ENCODE results near the gene NFYA. TPM values are rescaled to one million over a fixed set of nuclear protein-coding genes. Genes with fewer than 3 reads are reported as not detected.

The NFYA gene
- polyA plus RNA-seq, 4 donors: 44.9 to 53.8 (median 50.0) TPM

DNA sequence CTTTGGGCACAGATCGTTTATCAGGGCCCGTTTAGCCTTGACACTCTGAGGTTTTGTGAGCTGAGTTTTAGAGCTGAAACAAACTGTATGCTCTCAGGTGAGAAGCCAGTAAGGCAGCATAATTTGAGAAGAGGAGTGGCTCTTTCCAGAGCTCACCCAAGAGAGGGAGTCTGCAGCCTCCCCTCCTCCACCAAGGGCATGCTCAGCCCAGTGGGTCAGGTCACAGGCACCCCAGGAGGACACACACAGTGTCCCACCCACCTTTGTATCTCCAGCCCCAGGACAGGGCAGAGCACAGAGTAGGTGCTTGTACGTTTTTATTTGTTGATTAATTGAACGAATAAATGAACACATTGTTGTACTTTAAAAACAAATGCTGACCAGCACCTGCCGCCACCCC is 27.1 kb upstream of the NFYA start:
- no peak for DNase-seq (ENCODE audit: low read depth in 4 of 4, low spot score in 3 of 4)

DNA sequence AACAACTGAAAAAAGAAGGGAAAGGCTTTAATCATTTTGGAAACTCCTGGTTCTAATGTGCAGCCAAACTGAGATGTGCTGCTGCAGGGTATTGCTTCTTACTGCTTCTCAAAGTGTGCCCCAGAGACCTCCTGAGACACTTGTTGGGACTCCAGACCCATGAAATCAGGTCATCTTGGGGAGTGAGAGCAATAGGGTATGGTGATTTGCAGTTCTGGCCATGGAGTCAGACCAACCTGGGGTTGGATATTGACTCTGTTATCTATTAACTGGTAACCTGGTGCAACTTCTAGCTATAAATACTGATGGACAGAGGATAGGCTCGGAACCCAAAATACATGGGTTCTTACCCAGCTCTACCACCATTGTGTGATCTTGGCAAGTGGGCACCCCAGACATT is 26.7 kb upstream of the NFYA start:
- no peak for DNase-seq (ENCODE audit: low read depth in 4 of 4, low spot score in 3 of 4)

DNA sequence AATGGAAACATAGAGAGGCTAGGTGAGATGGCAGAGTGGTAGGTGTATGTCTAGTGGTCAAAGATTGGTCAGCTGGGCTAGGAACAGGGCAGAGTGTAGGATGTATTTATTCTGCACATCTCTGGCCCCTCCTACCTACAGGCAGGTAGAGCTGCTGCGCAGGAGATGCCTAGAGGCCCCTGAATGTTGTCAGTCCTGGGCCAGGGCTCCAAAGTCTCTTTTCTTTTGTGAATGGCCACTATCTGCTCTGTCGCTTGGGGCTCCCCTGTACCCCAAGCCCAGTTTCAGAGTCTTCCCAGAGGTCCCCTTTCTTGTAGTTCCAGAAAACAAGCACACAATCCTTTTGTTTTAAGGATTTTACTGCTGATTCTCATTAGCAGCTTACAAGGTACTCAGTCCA is 25.5 kb upstream of the NFYA start:
- DNase-seq (ENCODE audit: low read depth in 4 of 4, low spot score in 3 of 4): no peak

DNA sequence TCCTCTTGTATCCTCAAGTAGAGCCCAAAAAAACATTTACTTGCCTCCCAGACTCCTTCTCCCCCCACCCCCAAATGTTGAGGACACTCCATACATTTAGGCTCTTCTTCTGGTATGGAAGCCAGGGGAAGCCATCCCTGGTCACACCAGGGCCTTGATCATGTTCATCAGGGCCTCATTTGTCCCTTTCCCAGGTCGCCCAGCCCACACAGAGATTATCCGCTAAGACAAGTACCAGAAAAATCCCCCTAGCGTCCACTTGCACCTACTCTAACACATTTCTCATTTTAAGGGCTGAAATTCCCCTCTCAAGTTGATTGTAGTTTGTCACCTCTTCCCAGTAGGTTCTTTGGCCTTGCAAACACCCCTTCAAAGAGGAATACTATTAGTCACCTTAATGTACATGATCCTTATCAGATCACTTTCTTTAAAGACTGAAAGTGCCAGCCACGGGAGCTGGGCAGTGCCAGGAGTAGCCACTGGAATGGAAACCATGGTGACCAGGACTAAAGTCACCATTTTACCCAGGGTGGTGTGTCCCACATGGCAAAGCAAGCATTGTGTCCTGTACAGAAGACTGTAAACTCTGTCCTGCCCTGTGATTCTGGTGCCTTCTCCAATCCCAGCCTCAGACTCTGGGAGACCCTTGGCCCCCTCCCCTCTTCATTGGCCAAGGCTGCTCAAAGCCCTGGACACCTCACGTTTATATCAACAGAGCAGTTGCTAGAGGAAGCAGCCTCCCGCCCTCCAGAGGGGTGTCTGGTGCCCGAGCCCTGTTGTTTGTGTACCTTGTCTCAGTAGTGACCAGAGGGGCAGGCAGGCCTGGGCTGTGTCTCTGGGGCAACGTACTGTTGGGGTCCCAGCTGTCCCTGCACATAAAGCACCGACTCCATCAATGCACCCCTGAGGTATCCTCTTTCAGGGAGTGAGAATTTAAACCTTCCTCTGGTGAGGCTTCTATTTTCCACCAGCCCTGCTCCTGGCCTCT is 24.7 kb upstream of the NFYA start:
- DNase-seq (ENCODE audit: low read depth in 4 of 4, low spot score in 3 of 4): no peak

DNA sequence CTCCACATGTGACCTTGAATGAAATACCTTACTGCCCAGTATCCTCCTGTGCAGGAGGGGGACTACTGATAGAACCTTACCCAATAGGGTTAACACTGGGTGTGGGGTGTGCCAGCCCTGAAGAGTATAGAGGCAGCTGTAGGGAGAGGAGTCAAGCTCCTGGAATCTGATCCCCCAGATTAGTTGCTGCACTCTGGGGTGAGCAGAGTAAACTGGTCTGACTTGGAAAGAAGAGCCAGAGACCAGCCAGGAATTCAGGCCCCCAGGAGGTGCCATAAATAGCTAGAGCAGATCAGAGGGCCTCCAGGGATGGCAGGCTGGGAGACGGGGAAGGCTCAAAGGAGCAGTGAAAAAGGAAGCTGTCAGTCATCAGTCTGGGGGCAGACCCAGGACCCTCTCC is 23.3 kb upstream of the NFYA start:
- no peak for DNase-seq (ENCODE audit: low read depth in 4 of 4, low spot score in 3 of 4)

DNA sequence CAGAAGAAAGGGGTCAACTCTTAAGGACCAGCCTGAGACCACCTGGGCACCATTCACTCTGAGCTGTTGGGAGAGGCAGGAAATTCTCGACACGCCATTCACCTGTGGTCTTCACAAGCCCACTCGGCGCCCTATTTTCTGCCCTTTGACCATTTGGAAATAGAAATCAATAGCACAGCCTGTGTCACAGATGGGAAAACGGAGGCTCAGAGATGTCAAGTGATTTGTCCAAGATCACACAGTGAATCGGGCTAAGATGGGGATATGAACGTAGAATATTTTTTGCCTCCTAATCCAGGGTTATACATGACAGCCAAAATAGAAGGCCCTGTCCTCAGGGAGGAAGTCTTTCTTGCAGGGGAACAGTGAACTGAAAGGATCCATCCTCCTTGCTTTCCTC is 22.8 kb upstream of the NFYA start:
- DNase-seq (ENCODE audit: low read depth in 4 of 4, low spot score in 3 of 4): no peak

DNA sequence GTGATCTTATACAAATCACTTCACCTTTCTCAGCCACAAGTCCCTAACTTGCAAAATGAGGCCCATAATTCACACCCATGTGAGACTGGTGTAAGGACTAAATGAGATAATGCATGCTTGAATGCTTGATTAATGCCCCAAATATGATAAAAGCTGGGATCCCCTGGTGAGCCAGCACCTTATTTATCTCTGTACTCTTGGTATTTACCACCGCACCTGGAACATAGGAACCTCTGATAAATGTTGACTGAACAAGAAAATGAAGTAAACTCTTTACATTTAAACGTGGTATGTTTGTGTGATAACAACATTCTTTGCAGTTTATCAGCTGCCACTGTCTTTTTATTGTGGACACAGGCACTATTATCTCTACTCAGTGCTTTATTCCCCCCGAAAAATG is 22.2 kb upstream of the NFYA start:
- no peak for DNase-seq (ENCODE audit: low read depth in 4 of 4, low spot score in 3 of 4)

DNA sequence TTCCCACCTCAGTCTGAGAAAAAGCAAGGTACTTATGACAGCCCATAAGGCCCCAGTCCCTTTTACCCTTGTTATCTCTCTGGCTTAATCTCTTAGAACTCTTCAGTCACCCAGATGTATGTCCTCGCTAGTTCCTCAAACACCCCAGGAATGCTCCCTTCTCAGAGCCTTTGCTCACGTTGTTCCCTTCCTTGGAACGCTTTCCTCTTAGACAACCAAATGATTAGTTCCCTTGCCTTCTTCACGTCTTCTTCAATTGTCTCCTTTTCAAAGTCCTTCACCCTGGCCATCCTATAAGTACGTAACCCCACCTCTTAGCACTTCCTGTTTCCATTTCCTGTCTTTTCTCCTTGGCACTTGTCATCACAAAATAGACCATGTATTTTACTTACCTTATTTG is 20.9 kb upstream of the NFYA start:
- no peak for DNase-seq (ENCODE audit: low read depth in 4 of 4, low spot score in 3 of 4)

DNA sequence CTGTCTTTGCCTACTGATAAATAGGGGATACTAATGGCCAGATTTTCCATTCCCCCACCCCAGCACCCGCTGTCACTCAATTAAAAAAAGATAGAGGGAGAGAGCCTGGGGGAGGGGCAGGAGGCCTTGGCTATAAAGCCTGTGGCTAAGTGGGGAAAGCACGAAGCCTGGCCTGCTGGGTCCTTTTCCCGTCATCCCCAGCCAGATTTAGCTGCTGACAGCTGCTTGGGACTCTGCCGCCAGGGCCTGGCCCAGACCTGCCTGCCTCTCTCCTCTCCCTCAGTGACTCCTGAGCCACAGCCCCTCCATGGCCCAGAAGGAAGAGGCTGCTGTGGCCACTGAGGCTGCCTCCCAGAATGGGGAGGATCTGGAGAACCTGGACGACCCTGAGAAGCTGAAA is 19.7 kb upstream of the NFYA start, which contains the start of gene APOBEC2:
TSS of gene APOBEC2 (plus strand) at position 162 of the 400 bp plus-strand sequence. CDS start at position 308, 146 bp downstream.
- no peak for DNase-seq (ENCODE audit: low read depth in 4 of 4, low spot score in 3 of 4)

DNA sequence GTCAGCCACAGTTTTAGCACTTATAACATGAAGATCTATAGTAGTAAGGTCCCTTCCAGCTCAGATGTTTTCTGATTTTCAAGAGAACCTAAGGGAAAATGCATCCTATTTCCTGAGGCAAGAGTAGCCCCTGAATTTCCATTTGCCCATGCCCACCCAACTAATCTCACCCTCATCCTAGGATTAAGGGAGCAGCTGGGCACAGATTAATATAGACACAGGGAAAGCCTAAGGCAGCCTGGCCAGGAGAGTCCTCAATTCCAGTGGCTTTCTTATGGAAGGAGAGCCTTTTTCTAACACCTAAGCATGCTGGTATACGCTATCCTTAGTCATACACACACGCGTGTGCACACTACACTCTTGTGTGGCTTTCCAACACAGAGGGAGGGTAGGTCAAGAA is 18.3 kb upstream of the NFYA start:
- DNase-seq (ENCODE audit: low read depth in 4 of 4, low spot score in 3 of 4): no peak

DNA sequence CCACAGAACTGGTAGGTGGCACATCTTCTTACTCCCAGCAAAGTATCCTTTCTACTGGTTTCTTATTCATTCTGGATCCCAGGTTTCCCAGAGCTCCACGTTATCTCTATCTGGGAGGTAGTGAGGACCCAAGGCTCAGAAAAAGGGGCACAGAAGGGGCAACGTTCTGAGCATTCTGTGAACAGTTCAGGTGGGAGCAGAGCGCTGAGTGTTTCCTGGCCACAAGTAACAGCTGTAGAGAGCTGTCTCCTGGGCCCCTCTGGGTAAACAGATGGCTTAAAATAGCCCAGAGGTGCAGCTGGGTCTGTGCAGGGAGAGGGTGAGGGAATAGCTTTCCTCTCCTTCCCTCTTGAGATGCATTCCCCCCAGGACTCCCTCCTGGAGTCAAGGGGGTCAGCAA is 17.6 kb upstream of the NFYA start:
- no peak for DNase-seq (ENCODE audit: low read depth in 4 of 4, low spot score in 3 of 4)

DNA sequence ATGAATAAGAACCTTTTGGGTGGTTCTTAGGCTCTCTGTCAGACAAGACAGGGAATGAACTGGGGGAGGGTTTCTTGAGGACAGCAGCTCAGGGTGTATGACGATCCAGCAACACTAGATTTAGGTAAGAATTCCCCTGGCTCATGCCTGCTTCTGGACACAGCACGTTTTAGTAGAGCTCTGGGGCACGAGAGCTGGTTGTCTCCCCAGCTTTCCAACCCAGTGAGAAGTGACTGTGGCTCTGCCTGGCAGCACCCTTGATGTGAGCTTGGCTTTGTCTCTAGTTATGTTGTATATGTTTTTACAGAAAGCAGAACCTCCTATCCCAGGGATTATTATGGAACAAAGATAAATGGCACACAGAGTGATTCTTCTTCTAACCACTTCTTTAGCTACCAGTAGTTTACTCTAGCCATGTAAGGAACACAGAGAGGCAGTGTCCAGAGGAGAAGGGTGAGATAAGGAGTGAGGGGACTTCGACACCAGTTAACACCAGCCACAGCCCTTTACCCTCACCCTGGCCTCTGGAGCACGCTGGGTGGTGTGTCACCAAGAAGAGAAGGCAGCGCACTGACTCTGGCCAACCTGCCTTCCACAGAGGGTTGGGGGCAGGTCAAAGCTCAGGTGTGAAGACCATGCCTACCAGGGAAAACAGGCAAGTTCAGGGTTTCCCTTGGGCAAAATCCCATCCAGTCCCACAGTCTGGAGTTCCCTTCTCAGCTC is 15.8 kb upstream of the NFYA start:
- no peak for DNase-seq (ENCODE audit: low read depth in 4 of 4, low spot score in 3 of 4)

DNA sequence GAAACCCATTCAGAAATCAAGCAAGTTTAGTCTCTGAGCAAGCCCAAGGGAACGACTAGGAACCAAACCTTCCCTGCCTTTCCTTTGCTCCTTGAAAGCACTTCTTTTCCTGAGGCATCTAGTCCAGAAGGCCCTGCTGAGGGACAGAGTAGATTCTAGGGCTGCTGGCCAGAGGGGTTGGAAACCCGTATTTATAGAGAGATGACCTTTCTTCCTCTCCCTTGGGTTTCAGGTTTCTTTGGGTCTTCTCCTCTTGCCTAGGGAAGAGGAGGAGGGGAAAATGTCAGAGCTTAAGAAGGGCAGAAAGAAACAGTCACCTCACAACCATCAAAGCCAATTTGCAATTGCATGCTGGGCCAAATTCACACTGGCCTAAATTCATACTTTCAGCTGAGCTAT is 14.0 kb upstream of the NFYA start:
- DNase-seq (ENCODE audit: low read depth in 4 of 4, low spot score in 3 of 4): no peak

DNA sequence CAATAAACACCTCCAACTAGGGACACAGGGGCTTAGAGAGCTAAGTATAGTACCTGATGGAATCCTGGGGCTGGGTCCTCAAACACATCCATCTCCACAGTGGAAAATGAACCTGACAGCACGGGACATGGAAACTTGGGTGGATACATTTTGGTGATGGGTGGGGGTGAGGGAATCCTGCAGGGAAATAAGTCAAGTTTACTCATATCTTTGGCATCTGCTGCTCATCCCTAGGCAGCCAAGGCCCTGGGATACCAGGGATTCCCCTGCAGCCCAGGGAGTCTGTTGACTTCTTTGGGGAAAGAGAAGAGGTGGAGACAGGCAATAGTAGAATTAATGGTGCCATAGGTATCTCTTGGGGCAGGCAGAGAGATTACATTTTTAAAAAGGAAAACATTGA is 13.2 kb upstream of the NFYA start:
- DNase-seq (ENCODE audit: low read depth in 4 of 4, low spot score in 3 of 4): no peak

DNA sequence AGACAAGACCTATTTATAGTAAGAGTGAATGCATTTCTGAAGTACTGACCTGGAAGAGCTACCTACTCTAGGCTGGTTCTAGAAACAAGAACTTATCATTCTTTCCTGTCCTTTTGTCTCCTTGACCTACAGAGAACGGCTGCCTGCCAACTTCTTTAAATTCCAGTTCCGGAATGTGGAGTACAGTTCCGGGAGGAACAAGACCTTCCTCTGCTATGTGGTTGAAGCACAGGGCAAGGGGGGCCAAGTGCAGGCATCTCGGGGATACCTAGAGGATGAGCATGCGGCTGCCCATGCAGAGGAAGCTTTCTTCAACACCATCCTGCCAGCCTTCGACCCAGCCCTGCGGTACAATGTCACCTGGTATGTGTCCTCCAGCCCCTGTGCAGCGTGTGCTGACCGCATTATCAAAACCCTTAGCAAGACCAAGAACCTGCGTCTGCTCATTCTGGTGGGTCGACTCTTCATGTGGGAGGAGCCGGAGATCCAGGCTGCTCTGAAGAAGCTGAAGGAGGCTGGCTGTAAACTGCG is 11.5 kb upstream of the NFYA start:
- no peak for DNase-seq (ENCODE audit: low read depth in 4 of 4, low spot score in 3 of 4)

DNA sequence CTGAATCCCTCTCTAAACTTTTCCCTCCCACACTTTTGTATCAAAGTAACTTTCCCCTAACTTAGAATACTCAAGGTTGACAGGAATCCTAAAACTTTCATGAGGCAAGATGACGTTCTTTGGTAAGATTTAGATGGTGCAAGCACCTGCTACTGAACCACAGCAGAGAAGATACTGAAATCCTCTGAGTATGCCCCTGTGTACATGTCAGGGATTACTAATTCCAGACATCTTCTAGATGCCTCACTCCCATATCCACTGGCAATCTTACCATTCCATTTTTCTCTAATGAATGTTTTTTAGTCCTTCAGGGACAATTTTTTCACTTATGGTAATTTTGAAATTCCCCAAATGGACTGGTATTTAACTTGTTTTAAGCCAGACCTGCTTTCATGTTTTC is 10.7 kb upstream of the NFYA start:
- DNase-seq (ENCODE audit: low read depth in 4 of 4, low spot score in 3 of 4): no peak

DNA sequence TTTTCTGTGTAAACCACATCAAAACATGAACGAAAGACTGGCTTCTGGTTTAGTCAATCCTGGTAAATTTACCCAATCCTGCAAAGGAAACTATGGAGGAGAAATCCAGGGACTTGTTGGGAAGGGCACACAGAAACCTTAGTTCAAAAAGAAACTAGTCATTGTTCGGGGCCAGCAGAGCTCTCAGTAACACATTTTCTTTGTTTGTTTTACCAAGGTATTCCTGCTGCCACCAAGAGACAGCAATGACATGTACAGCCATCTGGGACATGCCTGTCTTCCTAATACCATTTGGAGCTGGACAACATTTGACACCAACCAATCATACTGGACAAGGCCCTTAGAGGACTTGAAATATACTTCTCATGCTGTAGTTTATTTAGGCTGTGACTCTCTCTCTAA is 8.9 kb upstream of the NFYA start:
- no peak for DNase-seq (ENCODE audit: low read depth in 4 of 4, low spot score in 3 of 4)

DNA sequence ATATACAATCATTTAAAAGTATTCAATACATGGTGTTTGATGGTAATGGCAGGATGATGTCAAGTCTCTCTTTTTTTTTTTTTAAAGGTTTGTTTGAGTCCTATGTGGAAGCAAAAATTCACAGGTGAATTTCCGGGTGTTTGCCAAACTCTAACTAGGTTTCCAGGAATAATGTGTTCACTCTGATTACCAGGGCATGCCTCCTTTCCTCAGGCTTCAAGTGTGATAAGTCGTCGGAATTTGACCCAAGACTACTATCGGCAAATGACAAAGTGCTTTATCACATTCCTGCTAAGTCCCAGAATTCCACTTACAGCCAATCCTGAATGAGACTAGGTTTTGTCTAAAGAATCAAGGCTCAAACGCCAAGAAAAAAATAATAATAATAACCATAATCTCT is 7.9 kb upstream of the NFYA start:
- DNase-seq (ENCODE audit: low read depth in 4 of 4, low spot score in 3 of 4): no peak

DNA sequence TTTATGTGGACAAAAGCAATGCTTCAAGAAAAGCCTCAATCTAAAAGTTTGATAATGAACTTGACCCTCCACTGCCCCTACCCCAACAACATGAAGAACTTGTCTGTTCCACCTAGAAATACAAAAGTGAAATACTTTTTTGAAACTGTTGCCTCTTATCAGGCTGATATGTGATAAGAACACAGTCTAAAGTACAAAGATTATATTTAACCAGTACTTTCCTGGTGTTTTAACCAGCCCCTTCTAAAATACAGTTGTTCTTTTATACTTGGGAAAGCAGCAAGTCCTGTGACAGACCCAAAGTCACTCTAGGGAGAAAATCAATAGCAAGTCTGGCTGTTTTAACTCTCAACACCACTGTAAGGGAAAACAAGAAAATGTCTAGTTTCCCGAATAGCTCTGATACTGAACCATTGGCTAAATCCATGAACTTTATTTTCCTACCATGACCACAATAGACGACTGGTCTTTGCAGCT is 7.2 kb upstream of the NFYA start:
- DNase-seq (ENCODE audit: low read depth in 4 of 4, low spot score in 3 of 4): no peak

DNA sequence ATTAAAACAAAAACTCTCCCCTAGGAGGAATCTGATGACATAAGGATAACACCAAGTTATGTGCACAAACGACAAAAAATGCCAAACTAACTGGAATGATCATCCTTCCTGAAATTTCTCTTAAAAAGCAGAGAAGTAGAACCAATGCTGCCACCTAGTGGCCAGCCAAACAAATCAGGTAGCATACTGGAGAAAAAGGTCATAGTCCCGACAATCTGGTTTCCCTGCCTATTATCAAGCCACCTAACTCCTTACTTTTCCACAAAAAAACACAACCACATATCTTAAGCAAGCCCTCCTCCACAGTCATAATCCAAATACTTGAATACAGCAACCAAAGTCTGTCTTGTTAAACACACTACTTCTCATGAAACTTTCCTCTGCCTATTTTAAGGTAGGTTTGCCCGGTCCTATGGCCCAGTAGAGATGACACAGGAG is 5.9 kb upstream of the NFYA start:
- peak in 1 of 4 donors; percentile 62 for DNase-seq (ENCODE audit: low read depth in 4 of 4, low spot score in 3 of 4)

DNA sequence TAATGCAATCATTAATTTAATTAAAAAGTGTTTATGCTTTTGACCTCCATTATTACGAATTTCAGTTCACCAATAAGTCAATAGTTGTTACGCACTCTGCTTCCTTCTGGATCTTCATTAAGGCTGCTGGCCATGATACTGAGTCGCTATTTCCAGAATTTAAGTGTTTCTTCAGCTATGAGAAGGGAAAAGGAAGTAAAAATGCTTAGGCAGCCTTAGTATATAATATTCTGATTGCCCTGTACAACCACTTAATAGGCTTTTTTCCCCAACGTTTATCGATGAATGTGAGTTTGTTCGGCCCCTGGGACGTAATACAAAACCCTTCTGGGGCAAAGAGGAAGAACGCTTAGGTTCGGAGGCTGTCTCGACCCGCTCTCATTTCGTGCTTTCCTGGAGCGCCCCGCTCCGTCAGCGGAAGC is 1.3 kb upstream of the NFYA start:
- DNase-seq (ENCODE audit: low read depth in 4 of 4, low spot score in 3 of 4): peak in 1 of 4 donors; percentile 78
